Suppressor macrophage (primary cell): ENCODE measurements around the gene ALDH5A1.

Experiments used
- DNase-seq, 4 experiments: peaks; one replicate each; pipeline ENCODE4 v3.0.0-alpha.2; 2020 to 2022

ALDH5A1 gene

GRCh38 chr6:24571361-24571760, 76.6 kb downstream of the ALDH5A1 start:
- no peak for DNase-seq

GRCh38 chr6:24574809-24575208, 80.0 kb downstream of the ALDH5A1 start:
- peak; percentile 57 to 79 (median 73) for DNase-seq

- peak; percentile 31 to 68 (median 52) for DNase-seq
These were observed 81.7 kb downstream of the ALDH5A1 start for GRCh38 chr6:24576447-24576846.

- peak; percentile 75 to 85 (median 83) for DNase-seq
These were observed 86.4 kb downstream of the ALDH5A1 start for GRCh38 chr6:24581084-24581669.

- peak; percentile 79 to 91 (median 86) for DNase-seq
These were observed 89.0 kb downstream of the ALDH5A1 start for GRCh38 chr6:24583463-24584381.

GRCh38 chr6:24584382-24584720, 89.6 kb downstream of the ALDH5A1 start:
- DNase-seq: no peak
